NCI-H226 (cell line): ENCODE measurements around the gene LIPI.
"Not testable (repeated sequence)": the region's sequence is repeated elsewhere in the genome, so short reads cannot be mapped to it uniquely, and the experiment has no call there.

ENCODE experiments used
- DNase-seq: peaks from one replicate; pipeline ENCODE4 v3.0.0-alpha.2; 2015

The LIPI gene

GRCh38 chr21:14210738-14211137, at the start of gene LIPI:
TSS of gene LIPI (minus strand) at chr21:14210955. CDS start at chr21:14210845, 110 bp downstream.
- DNase-seq = no peak

GRCh38 chr21:14260174-14260764, 49.5 kb upstream of the LIPI start:
- DNase-seq = no peak

GRCh38 chr21:14259747-14260146, 49.0 kb upstream of the LIPI start:
- DNase-seq = peak; percentile 13

GRCh38 chr21:14251336-14251735, 40.6 kb upstream of the LIPI start:
- no peak for DNase-seq

- DNase-seq = no peak
Observed at GRCh38 chr21:14245711-14246110, 35.0 kb upstream of the LIPI start.

- no peak for DNase-seq
Observed at GRCh38 chr21:14244911-14245310, 34.2 kb upstream of the LIPI start.

GRCh38 chr21:14243874-14244273, 33.1 kb upstream of the LIPI start:
- no peak for DNase-seq

- no peak for DNase-seq
Observed at GRCh38 chr21:14243461-14243860, 32.7 kb upstream of the LIPI start.

- no peak for DNase-seq
Observed at GRCh38 chr21:14241297-14241696, 30.5 kb upstream of the LIPI start.

- no peak for DNase-seq
Observed at GRCh38 chr21:14239281-14239680, 28.5 kb upstream of the LIPI start.

GRCh38 chr21:14236180-14236579, 25.4 kb upstream of the LIPI start:
- DNase-seq = no peak

- DNase-seq = no peak
Observed at GRCh38 chr21:14235101-14235500, 24.3 kb upstream of the LIPI start.

GRCh38 chr21:14229399-14229798, 18.6 kb upstream of the LIPI start:
- DNase-seq = no peak

- no peak for DNase-seq
Observed at GRCh38 chr21:14223365-14223764, 12.6 kb upstream of the LIPI start.

- peak; percentile 51 for DNase-seq
Observed at GRCh38 chr21:14215971-14216641, 5.4 kb upstream of the LIPI start, which contains the start of gene RBM11. TSS of gene RBM11 (plus strand) at chr21:14216157. CDS start at chr21:14216187, 30 bp downstream.

- no peak for DNase-seq
Observed at GRCh38 chr21:14213164-14213563, 2.4 kb upstream of the LIPI start.

- DNase-seq = no peak
Observed at GRCh38 chr21:14206222-14206621, 4.5 kb downstream of the LIPI start.

- DNase-seq = not testable (repeated sequence)
Observed at GRCh38 chr21:14166463-14167223, 44.1 kb downstream of the LIPI start.

GRCh38 chr21:14143999-14144398, 66.8 kb downstream of the LIPI start:
- no peak for DNase-seq

GRCh38 chr21:14124266-14124665, 86.5 kb downstream of the LIPI start:
- DNase-seq = no peak

GRCh38 chr21:14121719-14122118, 89.0 kb downstream of the LIPI start:
- no peak for DNase-seq

GRCh38 chr21:14120091-14120734, 90.5 kb downstream of the LIPI start:
- DNase-seq = no peak

- no peak for DNase-seq
Observed at GRCh38 chr21:14119038-14119437, 91.7 kb downstream of the LIPI start.
